Kidney (tissue), 14 donors: ENCODE results near the gene PLCH1. TPM values are rescaled to one million over a fixed set of nuclear protein-coding genes. Genes with fewer than 3 reads are reported as not detected.

Experiments used
- DNase-seq, 5 donors: peaks; one replicate each; pipeline ENCODE4 v3.0.0-alpha.2; 2013 to 2020
- FAIRE-seq: peaks from 2 replicates; lab custom pipeline; 2012; peaks lifted over from hg19 to GRCh38; lab: Jason Lieb, UNC
- H3K27ac ChIP-seq, 2 donors: one replicate each; pipeline ENCODE4 v1.7.0; 2013; ENCODE audit warnings: low read depth in 2 of 2, low read length in 2 of 2, inconsistent platforms in 1 of 2
- H3K27me3 ChIP-seq: one replicate; pipeline ENCODE4 v1.7.1; 2013; ENCODE audit warnings: low read length, inconsistent platforms; ENCODE audit not compliant: control insufficient read depth, insufficient read depth
- H3K36me3 ChIP-seq, 3 donors: one replicate each; pipeline versions ENCODE4 v1.7.0 to v1.7.1; 2013; ENCODE audit warnings: low read length in 3 of 3, control low read depth in 1 of 3, inconsistent platforms in 1 of 3; ENCODE audit not compliant: insufficient read depth in 3 of 3, control insufficient read depth in 2 of 3
- H3K4me1 ChIP-seq, 3 donors: one replicate each; pipeline versions ENCODE4 v1.7.0 to v1.7.1; 2013; ENCODE audit warnings: low read length in 3 of 3, inconsistent platforms in 1 of 3, low read depth in 1 of 3; ENCODE audit not compliant: control insufficient read depth in 2 of 3, insufficient read depth in 2 of 3
- H3K4me3 ChIP-seq, 3 donors: one replicate each; pipeline versions ENCODE4 v1.7.0 to v1.8.1; 2013; ENCODE audit warnings: low read length in 3 of 3, control low read depth in 1 of 3, inconsistent platforms in 1 of 3
- H3K9ac ChIP-seq, 3 donors: one replicate each; pipeline versions ENCODE4 v1.7.0 to v1.7.1; 2013; ENCODE audit warnings: low read length in 3 of 3, control low read depth in 1 of 3, inconsistent platforms in 1 of 3
- H3K9me3 ChIP-seq, 3 donors: one replicate each; pipeline versions ENCODE4 v1.7.0 to v1.7.1; 2013; ENCODE audit warnings: low read length in 3 of 3, control low read depth in 1 of 3, inconsistent platforms in 1 of 3; ENCODE audit not compliant: control insufficient read depth in 2 of 3, insufficient read depth in 1 of 3
- CTCF ChIP-seq: IDR thresholded peaks from 3 replicates; pipeline ENCODE4 v1.5.1; 2012; ENCODE audit warnings: mild to moderate bottlenecking, moderate library complexity, borderline replicate concordance; ENCODE audit not compliant: insufficient read depth; ENCODE audit errors: extremely low read depth
- intact Hi-C: fragments of 100-400 bp; cut with DNase I; formaldehyde crosslinking; loops from one replicate; pipeline ENCODE4 v1.11.1; 2022
- polyA plus RNA-seq: library from polyadenylated mRNA; stranded (reverse); fragments of 350-450 nt; fragmentation: Illumina TruSeq; extraction: RNeasy Lipid Tissue Mini Kit (QIAGEN cat#74804); gene quantifications from one replicate; pipeline ENCODE4 v1.2.3, GENCODE V29; 2014; ENCODE audit warnings: low read depth, low replicate concordance; ENCODE audit not compliant: insufficient read depth
- total RNA-seq: library from RNA; stranded (reverse); fragmentation: NEBNext Ultra II Directional; extraction: Animal tissue kit (Norgen Biotek cat#: 25700); gene quantifications from one replicate; pipeline ENCODE4 v1.2.1, GENCODE V29; 2021
- donor health status: control.
- donor health status: control.
- donor health status: control.
- donor health status: control.
- donor health status: control.
- donor health status: DM: yes; HTN: yes; CAD: no.
- donor health status: Normal renal cell carcinoma (clear cell type).

Gene PLCH1
- total and polyA plus RNA-seq, 2 donors from 2014 or later = 1.6 to 9.6 TPM

- no peak for TF ChIP-seq CTCF
- Histone ChIP-seq H3K27ac (no peak overlapping the region), H3K4me3 (no peak overlapping the region), H3K4me1 (no peaks in the 10 kb centered on the region), H3K36me3 (no peaks in the 10 kb centered on the region), H3K9ac (no peak overlapping the region), H3K9me3 (no peaks in the 10 kb centered on the region), H3K27me3 (no peaks in the 10 kb centered on the region)
- no peak for FAIRE-seq
- DNase-seq = no peak
- intact Hi-C loops = no loop called here
Observed at GRCh38 chr3:155334914-155335723, 409.8 kb downstream of the PLCH1 start.

- H3K36me3 ChIP-seq = no peaks in the 10 kb centered on the region
- TF ChIP-seq CTCF = no peak
- H3K27me3 ChIP-seq = no peaks in the 10 kb centered on the region
- no peaks in the 10 kb centered on the region for H3K9me3 ChIP-seq
- H3K27ac ChIP-seq = no peak overlapping the region
- intact Hi-C loops = no loop called here
- H3K4me1 ChIP-seq = no peaks in the 10 kb centered on the region
- H3K9ac ChIP-seq = no peak overlapping the region
- H3K4me3 ChIP-seq = no peak overlapping the region
- no peak for FAIRE-seq
- DNase-seq = no peak
Observed at GRCh38 chr3:155334215-155334913, 410.5 kb downstream of the PLCH1 start.

- TF ChIP-seq CTCF = no peak
- H3K36me3 ChIP-seq = no peaks in the 10 kb centered on the region
- H3K4me3 ChIP-seq = no peak overlapping the region
- FAIRE-seq (no peak), DNase-seq (no peak)
- no peaks in the 10 kb centered on the region for H3K4me1 ChIP-seq
- H3K27me3 ChIP-seq = no peaks in the 10 kb centered on the region
- no peak overlapping the region for H3K27ac ChIP-seq
- H3K9ac ChIP-seq = no peak overlapping the region
- no peaks in the 10 kb centered on the region for H3K9me3 ChIP-seq
- intact Hi-C loops = no loop called here
Observed at GRCh38 chr3:155332716-155333115, 412.2 kb downstream of the PLCH1 start.
